HG03159 (cell line): ENCODE measurements around the gene ATAD3B.
"Not testable (repeated sequence)": the region's sequence is repeated elsewhere in the genome, so short reads cannot be mapped to it uniquely, and the experiment has no call there.

ENCODE experiments used
- ATAC-seq: cut with Tn5 transposase; IDR thresholded peaks from one replicate; pipeline ENCODE4 v1.9.1; 2021; ENCODE audit warnings: mild to moderate bottlenecking, moderate library complexity; ENCODE audit not compliant: unreplicated experiment

ATAD3B gene

DNA sequence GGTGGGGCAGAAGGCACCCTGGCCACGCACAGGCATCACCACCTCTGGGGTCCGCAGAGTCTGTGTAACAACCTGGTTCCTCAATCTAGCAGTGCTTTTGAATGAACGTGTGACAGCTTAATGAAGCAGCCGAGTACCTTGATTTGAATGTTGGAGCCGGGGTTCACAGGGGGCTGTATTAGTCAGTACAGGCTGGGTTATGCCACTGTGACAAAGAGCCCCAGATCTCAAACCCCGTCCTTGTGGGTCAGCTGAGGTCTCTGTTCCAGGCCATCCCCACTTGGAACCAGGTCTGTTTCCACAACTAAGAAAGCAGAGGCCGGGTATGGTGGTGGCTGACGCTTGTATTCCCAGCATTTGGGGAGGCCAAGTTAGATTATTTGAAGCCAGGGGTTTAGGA, 58.4 kb downstream of the ATAD3B start:
- no peak for ATAC-seq

DNA sequence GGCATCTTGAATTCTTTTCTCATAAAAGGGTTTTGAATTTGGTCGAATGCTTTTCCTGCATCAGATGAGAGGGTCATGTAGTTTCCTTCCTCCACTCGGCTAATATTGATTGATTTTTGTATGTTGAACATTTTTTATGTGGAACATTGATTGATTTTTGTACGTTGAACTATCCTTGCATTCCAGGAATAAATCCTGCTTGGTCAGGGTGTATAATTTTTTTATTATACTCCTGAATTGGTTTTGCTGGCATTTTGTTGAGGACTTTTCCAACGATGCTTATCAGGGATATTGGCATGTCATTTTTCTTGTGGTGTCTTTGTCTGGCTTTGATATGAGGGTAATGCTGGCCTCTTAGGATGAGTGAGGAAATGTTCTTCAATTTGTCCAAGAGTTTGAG, 60.4 kb downstream of the ATAD3B start:
- ATAC-seq = no peak

DNA sequence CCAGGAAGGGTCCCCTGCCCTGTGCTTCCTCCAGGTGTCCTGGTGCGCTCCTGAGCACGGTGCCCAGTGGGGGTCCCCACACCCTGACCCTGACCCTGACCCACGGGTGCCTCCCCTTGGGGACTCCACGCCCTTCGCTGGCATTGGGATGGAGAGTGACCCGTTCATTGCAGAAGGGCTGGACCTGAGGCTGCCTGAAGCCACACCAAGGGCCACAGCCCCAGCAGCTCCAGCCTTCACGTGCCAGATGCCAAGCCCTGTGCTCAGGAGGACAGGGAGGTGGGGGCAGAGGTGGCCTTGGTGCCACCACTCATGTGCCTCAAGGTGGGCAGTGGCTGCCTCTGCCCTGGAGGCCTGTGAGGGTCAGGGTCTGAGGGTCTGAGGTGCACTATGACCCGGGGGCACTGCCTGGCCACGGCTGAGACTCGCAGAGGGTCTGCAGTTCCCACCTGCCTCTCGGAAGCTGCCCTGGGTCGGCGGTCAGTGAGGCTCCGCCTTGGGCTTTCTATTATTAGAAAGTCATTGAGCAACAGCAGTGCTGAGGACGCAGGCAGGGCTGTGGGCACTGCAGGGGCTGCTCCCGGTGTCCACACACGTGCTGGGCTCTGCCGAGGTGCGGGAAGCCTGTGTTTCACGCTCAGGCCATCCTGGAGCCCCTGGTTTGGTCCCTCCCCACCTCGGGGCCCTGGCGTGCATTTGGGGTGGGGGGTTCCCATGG, 61.8 kb downstream of the ATAD3B start:
- not testable (repeated sequence) for ATAC-seq

DNA sequence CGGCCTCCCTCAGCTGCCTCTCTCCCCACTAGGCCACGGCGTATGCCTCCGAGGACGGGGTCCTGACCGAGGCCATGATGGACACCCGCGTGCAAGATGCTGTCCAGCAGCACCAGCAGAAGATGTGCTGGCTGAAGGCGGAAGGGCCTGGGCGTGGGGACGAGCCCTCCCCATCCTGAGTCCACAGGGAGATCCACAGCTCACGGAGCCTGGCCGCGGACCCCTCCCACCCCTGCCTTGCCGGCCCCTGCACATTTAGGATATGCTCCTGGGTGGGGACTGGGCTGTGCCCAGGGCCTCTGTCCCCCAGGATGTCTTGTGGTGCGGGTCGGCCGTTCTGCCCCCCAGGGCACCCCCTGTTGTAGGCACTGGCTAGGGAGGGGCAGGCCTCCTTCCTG, 62.3 kb downstream of the ATAD3B start:
- ATAC-seq = not testable (repeated sequence)

DNA sequence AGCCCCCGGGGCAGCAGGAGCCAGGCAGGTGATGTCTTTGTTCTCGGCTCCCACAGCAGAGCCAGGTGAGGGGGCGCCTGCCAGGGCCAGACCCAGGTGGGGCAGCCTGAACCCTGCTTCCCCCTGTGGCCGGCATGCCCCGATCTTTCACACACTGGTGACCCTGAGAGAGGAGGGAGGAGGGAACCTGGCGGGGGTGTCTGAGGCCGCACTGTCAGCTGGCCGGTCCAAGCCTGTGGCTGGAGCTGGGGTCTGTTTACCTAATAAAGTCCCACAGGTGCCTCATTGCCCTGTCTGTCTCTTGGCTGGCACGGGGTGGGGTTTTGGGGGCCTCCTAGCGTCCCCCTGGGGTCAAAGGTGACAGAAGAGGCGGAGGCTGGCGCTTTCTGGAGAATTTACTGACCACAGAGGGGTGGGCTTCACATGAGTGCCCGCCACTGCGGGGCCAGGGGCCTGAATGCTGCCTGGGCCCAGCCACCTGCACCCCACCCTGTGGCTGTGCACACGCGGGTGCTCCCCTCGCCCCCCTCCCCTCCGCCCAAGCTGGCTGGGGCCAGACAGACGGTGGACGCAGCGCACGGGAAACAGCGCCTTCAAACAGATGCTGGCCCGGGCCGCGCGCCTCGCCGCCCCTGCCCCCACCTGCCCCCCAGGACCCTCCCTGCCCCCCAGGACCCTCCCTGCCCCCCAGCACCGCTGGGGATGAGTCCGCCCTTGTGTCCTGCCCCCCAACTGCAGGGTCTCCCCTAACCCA, 63.0 kb downstream of the ATAD3B start:
- no peak for ATAC-seq

DNA sequence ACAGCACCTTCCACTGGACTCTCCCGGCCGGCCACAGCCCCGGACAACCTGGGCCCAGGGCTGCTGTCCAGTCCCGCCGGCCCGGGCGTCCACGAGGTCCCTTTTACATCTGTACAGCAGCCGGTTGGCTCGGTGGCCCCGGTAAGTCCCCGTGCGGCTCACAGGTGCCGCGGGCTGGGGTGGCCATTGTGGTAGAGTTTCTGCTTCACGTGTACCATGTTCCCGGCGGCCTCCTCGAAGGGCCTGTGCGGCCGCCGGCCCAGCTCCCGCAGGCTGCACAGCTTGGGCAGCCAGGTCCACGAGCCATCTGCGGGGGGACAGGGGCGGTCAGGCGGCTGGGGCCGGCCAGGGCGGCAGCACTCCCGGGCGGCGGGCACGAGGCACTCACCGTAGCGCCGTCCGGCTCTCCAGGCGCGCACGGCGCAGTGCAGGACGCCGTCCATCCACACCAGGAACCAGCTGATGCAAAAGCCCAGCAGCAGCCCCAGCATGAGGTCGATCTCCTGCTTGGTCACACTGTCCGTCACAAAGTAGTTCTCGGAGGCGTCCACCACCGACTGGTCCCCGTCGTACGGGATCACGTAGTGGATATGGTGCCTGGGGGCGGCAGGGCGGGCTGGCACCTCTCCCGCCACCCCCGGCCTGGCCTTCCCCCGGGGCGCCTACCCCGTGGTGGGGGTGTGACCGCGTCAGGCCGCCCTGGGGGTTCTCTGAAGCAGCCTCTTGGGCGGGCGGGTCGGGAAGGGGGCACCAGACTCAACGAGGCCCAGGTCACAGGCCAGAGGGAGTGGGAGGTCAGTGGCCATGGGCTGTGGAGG, 63.8 kb downstream of the ATAD3B start:
- no peak for ATAC-seq

DNA sequence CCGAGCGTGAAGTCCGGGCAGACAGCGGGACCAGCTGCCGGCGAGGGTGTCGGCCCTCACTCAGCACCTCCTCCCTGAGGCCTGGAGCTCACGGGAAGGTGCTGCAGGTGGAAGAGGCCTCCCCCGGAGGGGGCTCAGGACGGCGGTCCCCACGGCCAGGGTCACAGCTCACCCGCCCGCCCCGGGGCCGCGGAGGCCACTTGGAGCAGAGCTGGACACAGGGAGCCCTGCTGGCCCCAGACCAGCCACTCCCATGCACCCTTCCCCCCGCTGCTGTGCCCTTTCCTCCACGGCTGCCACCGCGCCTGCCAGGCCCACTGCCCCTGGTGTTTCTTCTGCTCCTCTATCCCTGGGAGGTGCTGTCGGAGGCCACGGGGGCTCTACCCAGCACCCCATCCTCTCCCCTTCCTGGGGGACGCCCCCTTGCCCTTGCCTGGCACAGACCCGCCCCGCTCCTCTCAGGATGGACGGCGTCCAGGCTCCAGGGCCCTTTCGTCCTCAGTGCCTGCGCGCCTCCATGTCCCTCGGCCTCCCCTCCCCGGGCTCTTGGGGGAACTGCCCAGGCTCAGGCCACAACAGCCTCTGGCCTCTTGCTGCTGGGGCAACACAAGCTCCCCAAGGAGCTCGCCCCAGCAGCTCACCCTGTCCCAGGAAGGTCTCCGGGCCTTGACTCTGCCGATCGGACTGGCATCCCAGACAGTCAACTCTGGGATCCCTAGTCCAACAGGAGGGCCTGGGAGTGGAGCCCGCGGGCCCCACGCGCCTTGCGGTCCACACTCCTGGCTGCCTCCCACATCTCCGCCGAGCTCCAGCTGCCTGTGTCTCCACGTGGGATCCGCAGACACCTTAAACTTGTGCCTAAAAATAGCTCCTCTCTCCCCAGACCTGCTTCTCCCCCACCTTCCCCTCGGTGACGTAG, 64.7 kb downstream of the ATAD3B start:
- ATAC-seq = no peak

DNA sequence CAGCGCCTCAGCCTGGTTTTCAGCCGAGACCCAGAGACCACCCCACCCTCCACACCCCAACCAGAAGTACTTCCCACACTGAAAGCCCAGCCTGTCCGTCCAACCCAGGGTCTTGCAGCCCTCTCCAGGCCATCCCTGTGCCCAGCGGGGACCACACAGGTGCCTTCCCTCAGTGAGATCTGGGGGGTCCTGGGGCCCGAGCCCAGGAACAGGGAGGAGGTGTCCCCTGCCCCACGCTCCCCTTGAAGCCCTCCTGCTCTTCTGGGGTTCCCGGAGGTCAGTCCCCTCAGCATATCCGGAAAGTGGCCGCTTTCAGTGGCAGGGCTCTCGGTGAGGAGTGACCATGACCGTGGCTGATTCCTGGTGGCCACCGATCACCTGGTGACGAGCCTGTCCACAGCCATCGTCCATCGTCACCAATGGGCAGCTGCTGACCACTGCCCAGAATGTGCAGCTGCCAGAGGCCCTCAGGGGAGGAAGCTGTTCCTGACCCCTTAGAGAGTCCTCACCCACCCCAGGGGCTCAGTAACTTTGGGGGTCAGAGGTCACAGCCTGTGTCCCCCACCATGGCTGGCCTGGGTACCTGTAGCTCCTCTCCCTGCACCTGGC, 65.5 kb downstream of the ATAD3B start:
- ATAC-seq = no peak

DNA sequence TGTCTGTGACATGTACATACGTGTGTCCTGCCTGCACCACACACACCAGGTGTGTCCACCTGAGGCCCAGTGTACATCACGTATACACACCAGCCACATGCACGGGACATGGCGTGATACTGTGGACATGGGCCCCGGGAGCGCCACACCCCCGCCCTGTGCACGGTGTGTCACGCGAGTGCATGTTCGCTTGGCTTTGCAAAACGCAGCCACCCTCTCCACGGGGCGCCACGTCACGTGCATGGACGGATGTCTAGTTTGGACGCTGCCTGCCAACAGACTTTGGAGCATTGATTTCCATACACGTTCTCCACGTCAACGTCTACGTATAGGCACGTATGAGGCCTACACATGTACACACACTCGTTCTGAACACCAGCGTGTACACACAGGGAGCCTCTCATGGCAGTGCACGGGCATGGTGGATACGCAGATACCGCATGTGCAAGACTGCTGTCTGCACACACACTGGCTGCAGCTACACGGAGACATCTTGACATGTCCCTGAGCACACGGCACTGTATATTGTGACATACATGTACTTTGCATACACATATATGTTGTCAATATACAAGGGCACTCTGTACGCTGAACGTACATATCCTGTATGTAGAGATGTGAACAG, 66.2 kb downstream of the ATAD3B start:
- ATAC-seq = no peak

DNA sequence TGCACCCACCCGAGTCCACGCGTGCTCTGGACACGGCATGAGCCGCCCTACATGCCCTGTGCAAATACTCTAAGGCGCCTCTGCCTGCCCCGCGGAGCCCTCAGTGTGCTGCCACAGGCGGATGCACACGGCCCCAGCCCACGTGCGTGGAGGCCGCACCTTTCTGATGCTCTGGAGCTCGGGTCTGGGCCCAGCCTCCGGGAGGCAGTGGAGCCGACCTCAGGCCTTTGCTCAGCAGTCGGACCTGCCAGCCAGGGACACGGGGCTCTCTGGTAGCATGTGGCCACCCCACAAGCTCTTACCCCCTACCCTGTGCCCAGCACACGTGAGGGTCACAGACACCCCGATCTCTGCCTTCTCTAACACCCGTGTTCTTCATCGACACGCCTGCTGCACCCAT, 66.8 kb downstream of the ATAD3B start:
- ATAC-seq = no peak

DNA sequence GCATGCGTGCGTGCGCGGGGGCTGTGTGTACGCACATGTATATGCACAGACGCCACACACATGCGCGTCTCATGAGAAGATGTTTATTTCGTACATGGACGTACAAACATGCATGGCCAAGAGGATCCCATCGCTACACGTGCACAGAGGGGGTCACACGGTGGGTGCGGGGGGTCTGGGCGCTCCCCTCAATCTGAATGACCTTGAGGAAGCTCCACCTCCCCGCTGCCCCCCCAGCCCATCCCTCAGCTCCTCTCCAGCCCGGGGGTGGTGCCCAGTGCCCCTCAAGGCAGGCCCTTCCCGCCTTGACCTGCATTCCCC, 67.4 kb downstream of the ATAD3B start:
- no peak for ATAC-seq

DNA sequence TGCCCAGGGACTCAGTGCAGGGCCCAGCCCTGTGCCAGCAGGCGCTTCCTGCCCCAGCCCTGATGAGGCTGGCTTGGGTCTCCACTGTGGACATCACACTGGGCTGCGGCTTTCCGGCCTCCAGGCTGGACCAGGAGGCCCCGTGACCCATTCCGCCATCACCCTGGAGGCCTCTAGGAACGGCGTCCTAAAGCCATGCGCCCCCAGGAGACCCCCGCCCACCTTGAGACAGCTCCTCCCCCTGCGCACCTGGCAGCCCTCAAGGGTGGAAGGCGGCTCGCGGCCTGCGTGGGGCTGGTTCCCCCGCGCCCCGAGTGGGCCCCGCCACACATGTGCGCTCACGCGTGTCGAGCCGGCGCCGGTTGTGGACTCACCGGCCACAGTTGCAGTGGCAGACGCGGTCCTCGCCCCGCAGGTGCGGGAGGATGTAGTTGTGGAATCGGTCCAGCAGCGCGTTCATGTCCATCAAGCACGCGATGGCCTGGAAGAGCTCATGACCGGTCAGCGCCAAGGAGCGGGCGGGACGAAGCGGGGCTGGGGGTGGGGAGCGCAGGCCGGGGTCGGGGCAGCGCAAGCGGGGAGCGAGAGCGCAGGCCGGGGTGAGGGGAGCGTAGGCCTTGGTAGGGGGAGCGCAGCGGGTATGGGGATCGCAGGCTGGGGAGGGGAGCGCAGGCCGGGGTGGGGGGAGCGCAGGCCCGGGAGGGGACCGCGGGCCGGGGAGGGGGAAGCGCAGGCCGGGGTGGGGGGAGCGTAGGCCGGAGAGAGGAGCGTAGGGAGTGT, 67.9 kb downstream of the ATAD3B start:
- no peak for ATAC-seq

DNA sequence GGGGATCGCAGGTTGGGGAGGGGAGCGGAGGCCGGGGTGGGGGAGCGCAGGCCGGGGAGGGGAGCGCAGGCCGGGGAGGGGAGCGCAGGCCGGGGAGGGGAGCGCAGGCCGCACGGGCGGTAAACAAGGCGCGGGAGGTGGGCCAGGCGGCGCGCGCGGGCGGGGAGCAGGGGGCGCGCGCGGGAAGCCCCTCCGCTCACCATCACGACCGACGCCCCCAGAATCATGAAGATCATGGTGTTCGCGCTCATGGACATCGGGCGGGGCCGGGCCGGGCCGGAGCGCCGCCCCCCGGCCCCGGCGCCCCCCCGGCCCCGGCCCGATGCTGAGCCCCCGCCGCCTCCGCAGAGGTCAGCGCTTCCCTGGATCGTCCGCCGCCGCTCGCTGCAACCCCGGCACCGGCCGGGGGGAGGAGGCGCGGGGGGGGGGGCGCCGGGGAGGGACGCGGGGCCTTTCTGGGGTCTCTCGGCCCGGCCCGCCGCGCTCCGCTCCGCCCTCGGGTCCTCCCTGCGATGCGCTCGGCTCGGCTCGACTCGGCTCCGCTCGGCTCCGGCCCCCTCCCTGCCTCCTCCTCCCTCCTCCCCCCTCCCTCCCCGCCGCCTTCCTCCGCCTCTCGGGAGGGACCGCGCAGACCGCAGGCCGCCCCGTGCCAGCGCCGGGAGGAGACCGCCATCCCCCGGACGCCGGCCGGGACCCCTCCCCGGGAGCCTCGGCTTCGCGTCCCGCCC, 68.7 kb downstream of the ATAD3B start, which contains the start of gene TMEM240:
Gene TMEM240, minus strand, starts transcription at position 535 of the 728 bp plus-strand sequence. Its CDS starts 278 bp downstream, at position 257.
- ATAC-seq = no peak

DNA sequence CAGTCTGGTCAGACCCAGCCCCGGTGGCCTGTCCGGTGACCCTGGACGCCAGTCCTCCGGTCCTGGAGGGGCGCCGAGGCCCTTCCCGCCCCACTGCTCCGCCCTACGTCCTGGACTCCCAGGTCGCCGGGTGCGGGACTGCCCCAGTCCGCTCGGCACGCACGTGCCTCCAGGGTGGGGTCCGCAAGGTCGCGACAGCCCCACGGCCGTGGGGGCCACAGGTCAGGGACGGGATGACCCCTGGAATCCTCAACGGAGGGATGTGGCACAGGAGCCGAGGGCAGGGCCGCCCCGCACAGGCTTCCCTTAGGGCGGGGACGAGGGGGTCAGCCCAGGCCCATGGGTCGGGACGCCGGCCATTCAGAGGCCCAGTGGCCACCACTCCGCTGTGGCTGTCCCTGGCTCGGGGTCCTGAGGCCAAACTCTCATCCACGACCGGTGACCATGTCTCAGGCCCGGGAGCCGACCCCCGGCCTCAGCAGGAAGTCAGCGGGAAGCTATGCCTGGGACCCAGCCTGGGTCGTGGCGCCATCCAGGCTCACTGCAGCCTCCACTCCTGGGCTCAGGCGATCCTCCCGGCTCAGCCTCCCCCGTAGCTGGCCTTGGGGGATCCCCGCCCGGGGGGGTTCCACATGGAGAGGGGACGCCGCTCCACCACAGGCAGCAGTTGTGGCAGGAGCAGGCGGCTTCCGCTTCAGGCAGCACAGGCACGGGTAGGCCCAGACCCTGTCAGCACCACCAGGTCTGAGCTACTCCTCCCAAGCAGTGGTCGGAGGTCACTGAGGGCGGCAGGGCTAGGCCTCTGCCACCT, 69.5 kb downstream of the ATAD3B start:
- no peak for ATAC-seq

DNA sequence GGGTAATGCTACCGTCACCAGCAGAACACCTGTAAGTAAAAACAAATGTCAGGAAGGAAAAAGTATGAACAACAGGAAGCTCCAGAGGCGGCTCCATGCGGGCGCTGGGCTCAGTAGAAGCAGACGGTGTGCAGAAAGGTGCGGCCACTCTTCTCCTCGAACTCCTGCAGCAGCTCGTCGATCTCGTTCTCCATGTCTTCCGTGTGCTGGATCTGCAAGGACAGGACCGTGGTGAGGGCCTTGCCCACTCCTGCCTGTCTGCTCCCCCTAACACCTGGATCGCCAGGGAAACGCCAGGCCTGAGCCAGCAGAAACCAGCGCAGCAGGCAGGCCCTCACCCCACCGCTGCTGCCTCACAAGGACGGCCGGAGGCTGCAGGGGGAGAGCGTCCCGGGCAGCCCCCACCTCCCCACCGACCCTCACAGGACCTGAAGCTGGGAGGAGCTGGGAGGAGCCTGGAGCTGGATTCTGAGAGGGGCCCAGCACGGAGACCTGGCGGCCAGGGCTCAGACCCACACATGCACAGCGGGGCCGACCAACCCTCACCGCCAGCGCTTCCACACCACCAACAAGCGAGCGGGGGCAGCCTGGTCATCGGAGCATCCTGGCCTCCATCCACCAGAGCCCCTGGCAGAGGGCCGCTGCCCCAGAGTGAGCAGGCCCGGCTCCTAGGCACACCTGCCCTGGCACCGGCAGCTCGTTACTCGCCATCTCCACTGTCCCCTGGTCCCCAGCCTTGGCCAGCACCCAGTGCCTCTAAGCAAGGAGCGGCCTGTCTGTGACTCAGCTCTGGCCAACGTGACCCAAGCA, 70.6 kb downstream of the ATAD3B start:
- ATAC-seq = no peak
